ENCODE measurements around the gene LRRTM3. TPM values are rescaled to one million over a fixed set of nuclear protein-coding genes. Genes with fewer than 3 reads are reported as not detected.

Gene LRRTM3
- total RNA-seq, 2 experiments from 2014 or later, result not detected

DNA sequence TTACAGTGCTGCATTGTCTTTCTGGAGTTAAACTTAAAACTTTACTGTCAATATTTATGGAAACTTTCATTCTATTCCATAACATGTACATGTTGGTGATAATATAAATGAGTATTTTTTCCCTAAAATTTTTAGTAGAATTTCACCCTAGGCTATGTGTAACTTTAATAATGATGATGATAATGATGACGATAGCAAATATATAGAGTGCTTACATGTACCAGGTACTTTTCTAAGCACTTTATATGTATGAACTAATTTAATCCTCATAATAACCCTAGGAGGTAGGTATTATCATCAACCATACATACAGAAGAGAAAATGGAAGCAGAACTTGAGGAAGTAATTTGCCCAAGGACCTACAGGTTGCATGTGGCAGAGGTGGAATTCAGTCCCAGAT, 85.6 kb downstream of the LRRTM3 start:
- Mint-ChIP-seq H3K27me3 (no peaks in the 10 kb centered on the region), H3K4me1 (peaks cover 7% of the 10 kb centered on the region), H3K27ac (no peak overlapping the region), H3K4me3 (no peak overlapping the region), H3K36me3 (ENCODE audit: low read depth) (no peaks in the 10 kb centered on the region), H3K9me3 (no peaks in the 10 kb centered on the region)
- DNase-seq, result no peak
- POLR2A ChIA-PET, result no interaction called here
- CTCF ChIA-PET, result no interaction called here

DNA sequence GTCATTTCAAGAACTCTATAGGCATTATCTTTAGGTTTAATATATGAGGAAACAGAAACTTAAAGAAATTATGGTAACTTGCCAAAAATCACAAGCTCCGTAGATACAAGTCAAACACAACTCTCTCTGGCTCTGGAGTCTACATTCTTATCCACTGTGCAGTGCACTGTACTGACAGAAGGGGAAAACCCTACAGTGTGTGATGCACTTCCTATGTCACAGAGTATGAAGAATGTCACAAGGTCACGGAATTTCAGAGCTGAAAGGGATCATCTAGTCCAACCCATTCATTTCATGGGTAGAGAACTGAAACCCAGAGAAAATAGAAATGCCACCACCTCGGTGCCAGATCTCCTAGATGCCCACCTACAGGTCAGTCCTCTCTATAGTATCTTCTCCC, 86.1 kb downstream of the LRRTM3 start:
- POLR2A ChIA-PET, result no interaction called here
- Mint-ChIP-seq H3K9me3 (no peaks in the 10 kb centered on the region), H3K27me3 (no peaks in the 10 kb centered on the region), H3K4me3 (no peak overlapping the region), H3K4me1 (peaks cover 7% of the 10 kb centered on the region), H3K27ac (no peak overlapping the region), H3K36me3 (ENCODE audit: low read depth) (no peaks in the 10 kb centered on the region)
- CTCF ChIA-PET, result no interaction called here
- no peak for DNase-seq

DNA sequence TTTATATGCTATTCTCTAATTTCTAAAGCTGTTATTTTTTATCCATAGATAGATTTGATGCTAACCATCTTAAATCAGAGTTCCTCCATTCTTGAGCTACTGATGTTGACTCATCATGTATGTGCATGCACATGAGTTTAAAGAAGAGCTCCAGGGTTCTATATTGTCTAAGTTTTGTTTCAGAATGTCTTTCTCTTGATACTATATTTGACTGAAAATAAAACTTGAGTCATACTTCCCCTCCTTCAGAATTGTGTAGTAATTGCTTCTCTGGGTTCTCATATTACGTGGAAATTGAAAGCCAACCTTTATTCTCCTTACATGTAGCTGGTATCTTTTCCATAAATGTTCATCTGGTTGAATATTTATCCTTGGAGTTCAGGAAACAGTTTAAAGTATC, 89.4 kb downstream of the LRRTM3 start:
- no peak for DNase-seq
- H3K9me3 Mint-ChIP-seq, result no peaks in the 10 kb centered on the region
- POLR2A ChIA-PET, result no interaction called here
- H3K4me1 Mint-ChIP-seq, result peaks cover 10% of the 10 kb centered on the region
- no peak overlapping the region for H3K4me3 Mint-ChIP-seq
- CTCF ChIA-PET, result no interaction called here
- H3K36me3 Mint-ChIP-seq (ENCODE audit: low read depth), result no peaks in the 10 kb centered on the region
- no peaks in the 10 kb centered on the region for H3K27me3 Mint-ChIP-seq
- H3K27ac Mint-ChIP-seq, result no peak overlapping the region

DNA sequence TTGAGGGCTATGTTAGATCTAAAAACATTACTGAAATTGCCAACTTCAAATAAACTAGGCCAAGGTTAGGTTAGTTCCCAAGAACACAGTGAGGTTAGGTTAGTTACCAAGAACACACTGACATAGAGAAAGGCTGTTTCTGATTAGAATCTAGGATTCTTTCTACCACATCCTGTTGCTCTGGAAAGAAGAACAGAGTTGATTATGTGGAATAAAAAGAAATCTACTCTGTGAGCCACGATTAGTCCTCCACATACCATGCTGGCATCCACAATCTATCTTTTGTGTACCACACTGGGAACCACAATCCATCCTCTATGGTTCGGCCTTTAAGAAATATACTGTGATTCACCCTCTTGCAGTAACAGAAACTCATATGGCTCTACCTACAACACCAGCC, 91.4 kb downstream of the LRRTM3 start:
- CTCF ChIA-PET, result no interaction called here
- POLR2A ChIA-PET, result no interaction called here
- H3K4me3 Mint-ChIP-seq, result no peak overlapping the region
- H3K27ac Mint-ChIP-seq, result no peak overlapping the region
- no peak for DNase-seq
- H3K9me3 Mint-ChIP-seq, result no peaks in the 10 kb centered on the region
- H3K4me1 Mint-ChIP-seq, result peaks cover 10% of the 10 kb centered on the region
- H3K27me3 Mint-ChIP-seq, result no peaks in the 10 kb centered on the region
- H3K36me3 Mint-ChIP-seq (ENCODE audit: low read depth), result no peaks in the 10 kb centered on the region

DNA sequence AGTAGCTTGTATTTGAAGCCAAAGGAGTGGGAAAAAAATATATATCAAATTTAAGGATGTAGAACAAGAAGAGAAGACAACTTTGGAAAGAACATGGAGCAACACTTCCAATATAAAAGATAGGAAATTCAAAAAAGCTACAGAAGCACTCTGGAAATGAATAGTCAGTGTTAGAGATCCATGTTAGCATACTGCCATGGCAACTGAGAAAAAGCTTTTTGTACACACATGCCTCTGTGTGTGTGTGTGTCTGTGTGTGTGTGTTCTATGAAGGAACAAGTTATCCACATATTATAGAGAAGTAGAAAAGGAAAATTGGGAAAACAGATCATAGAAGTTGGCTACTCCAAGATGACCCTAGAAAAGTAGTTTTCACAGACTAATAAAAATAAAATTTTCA, 96.3 kb downstream of the LRRTM3 start:
- peaks cover 3% of the 10 kb centered on the region for H3K4me1 Mint-ChIP-seq
- H3K27ac Mint-ChIP-seq, result no peak overlapping the region
- H3K27me3 Mint-ChIP-seq, result no peaks in the 10 kb centered on the region
- DNase-seq, result no peak
- H3K36me3 Mint-ChIP-seq (ENCODE audit: low read depth), result no peaks in the 10 kb centered on the region
- H3K9me3 Mint-ChIP-seq, result no peaks in the 10 kb centered on the region
- no peak overlapping the region for H3K4me3 Mint-ChIP-seq
- ChIA-PET POLR2A (no interaction called here), CTCF (no interaction called here)

DNA sequence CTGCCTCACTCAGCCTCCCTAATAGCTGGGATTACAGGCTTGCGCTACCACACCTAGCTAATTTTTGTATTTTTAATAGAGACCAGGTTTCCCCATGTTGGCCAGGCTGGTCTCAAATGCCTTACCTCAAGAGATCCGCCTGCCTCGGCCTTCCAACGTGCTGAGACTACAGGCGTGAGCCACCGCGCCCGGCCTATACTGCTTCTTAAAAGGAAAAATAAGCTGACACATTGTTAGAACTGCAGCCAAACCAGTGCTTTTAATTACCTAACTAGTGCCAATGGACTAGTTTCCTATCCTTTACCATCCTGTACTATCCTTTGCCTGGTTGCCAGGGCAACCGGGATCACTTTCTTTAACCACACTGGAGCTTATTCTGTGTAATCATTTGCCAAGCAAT, 108.0 kb downstream of the LRRTM3 start:
- Mint-ChIP-seq H3K4me3 (no peak overlapping the region), H3K9me3 (peaks cover 3% of the 10 kb centered on the region), H3K27ac (no peak overlapping the region), H3K4me1 (no peaks in the 10 kb centered on the region), H3K27me3 (no peaks in the 10 kb centered on the region), H3K36me3 (ENCODE audit: low read depth) (no peaks in the 10 kb centered on the region)
- POLR2A ChIA-PET, result no interaction called here
- DNase-seq, result no peak
- CTCF ChIA-PET, result no interaction called here

DNA sequence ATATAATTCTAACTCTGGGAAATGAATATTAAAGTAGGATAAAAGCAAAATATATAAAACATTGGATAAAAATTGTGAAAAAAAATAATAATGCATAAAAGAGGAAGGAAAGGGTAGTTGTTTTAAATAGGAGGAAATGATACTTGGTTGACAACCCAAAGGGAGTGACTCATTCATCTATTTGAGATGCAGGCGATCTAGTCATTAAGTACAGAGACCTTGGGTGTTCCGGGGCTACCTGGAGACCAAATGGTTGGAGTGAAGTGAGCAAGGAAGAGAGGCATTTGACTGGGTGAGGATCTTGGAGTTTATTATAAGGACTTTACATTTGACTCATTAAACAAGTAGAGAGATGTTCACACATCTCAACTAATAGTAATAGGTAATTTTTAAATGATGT, 111.0 kb downstream of the LRRTM3 start:
- no peak for DNase-seq
- no peaks in the 10 kb centered on the region for H3K36me3 Mint-ChIP-seq (ENCODE audit: low read depth)
- POLR2A ChIA-PET, result no interaction called here
- no peaks in the 10 kb centered on the region for H3K4me1 Mint-ChIP-seq
- H3K27ac Mint-ChIP-seq, result no peak overlapping the region
- no peaks in the 10 kb centered on the region for H3K9me3 Mint-ChIP-seq
- no peak overlapping the region for H3K4me3 Mint-ChIP-seq
- CTCF ChIA-PET, result no interaction called here
- H3K27me3 Mint-ChIP-seq, result no peaks in the 10 kb centered on the region

DNA sequence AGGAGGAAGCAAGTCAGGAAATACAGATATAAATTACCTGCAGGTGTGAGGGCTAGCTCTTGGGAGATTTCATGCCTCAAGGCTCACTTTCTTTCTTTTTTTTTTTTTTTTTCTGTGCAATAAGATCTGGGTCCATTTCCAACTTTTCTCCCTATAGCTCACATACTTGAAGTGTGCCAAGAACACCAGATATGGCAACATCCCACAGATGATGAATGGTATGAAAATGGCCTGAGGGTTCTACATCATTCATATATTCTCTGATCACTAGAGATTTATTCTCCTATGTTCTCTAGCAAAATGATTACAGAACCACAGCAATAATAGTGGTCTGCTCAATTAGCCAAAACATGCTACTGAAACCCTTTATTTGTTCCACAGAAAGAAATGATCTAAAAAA, 117.2 kb downstream of the LRRTM3 start:
- DNase-seq, result no peak
- no peaks in the 10 kb centered on the region for H3K36me3 Mint-ChIP-seq (ENCODE audit: low read depth)
- H3K9me3 Mint-ChIP-seq, result no peaks in the 10 kb centered on the region
- ChIA-PET CTCF (no interaction called here), POLR2A (no interaction called here)
- H3K4me3 Mint-ChIP-seq, result no peak overlapping the region
- H3K27me3 Mint-ChIP-seq, result no peaks in the 10 kb centered on the region
- H3K27ac Mint-ChIP-seq, result no peak overlapping the region
- no peaks in the 10 kb centered on the region for H3K4me1 Mint-ChIP-seq

DNA sequence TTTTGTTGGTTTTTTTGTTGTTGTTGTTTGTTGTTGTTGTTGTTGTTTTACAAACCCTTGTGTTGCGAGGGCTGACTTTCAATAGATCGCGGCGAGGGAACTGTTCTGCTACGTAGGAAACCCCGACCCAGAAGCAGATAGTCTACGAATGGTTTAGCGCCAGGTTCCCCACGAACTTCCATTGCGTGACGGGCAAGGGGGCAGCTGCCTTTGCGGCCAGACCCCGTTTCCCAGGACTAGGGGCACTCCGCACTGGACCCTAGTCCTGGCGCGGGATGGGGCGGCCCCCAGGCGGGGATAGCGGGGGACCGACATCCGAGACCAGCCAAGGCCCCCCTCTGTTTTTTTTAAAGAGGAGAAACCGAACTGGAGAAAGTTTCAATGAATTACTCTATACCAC, 119.6 kb downstream of the LRRTM3 start:
- no peaks in the 10 kb centered on the region for H3K9me3 Mint-ChIP-seq
- no peaks in the 10 kb centered on the region for H3K4me1 Mint-ChIP-seq
- DNase-seq, result no peak
- H3K36me3 Mint-ChIP-seq (ENCODE audit: low read depth), result no peaks in the 10 kb centered on the region
- H3K4me3 Mint-ChIP-seq, result no peak overlapping the region
- H3K27me3 Mint-ChIP-seq, result no peaks in the 10 kb centered on the region
- no peak overlapping the region for H3K27ac Mint-ChIP-seq
- ChIA-PET POLR2A (no interaction called here), CTCF (no interaction called here)

DNA sequence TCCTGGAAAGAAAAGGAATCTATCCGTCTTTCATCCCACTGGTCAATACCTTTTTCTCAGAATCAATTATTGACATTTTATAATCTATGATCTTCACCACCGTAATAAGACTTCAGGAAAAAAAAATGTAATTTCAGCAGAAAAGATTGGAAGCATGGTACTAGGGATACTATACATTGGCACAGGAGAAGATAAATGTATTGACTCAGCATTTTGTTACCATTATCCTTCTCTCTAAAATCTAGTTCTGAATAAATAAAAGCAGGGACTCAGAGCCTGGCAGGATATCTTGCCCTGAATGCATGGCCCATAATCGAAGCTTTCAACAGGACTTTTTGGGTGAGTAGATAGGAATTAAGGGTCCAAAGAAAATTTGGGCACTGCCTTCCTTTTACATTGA, 120.7 kb downstream of the LRRTM3 start:
- Mint-ChIP-seq H3K27ac (no peak overlapping the region), H3K36me3 (ENCODE audit: low read depth) (no peaks in the 10 kb centered on the region)

DNA sequence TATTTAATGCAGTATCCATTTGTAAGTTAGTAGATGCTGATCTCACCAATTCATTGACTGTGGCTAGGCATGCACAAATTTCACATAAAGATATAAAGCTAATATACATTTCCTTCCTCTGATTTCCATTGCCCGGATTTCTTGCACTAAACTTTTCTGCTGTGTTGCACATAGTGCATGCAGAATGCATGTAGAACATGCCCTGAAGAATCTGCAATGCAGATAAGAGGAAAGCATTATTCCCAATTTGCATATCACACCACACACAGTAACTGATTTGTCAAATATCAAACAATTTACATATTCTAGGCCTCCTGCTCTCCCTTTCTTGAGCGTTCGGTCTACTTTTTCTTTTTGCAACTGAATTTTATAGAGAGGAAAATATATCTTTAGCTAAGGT, 124.2 kb downstream of the LRRTM3 start:
- Mint-ChIP-seq H3K4me3 (no peak overlapping the region), H3K9me3 (no peaks in the 10 kb centered on the region), H3K27ac (no peak overlapping the region), H3K27me3 (no peaks in the 10 kb centered on the region), H3K36me3 (ENCODE audit: low read depth) (no peaks in the 10 kb centered on the region), H3K4me1 (no peaks in the 10 kb centered on the region)
- POLR2A ChIA-PET, result no interaction called here
- CTCF ChIA-PET, result no interaction called here
- no peak for DNase-seq

More for the DNA sequence above, 120.7 kb downstream of the LRRTM3 start:
- no peaks in the 10 kb centered on the region for H3K27me3 Mint-ChIP-seq
- no peak overlapping the region for H3K4me3 Mint-ChIP-seq
- H3K9me3 Mint-ChIP-seq, result no peaks in the 10 kb centered on the region
- CTCF ChIA-PET, result no interaction called here
- POLR2A ChIA-PET, result no interaction called here
- no peak for DNase-seq
- no peaks in the 10 kb centered on the region for H3K4me1 Mint-ChIP-seq

DNA sequence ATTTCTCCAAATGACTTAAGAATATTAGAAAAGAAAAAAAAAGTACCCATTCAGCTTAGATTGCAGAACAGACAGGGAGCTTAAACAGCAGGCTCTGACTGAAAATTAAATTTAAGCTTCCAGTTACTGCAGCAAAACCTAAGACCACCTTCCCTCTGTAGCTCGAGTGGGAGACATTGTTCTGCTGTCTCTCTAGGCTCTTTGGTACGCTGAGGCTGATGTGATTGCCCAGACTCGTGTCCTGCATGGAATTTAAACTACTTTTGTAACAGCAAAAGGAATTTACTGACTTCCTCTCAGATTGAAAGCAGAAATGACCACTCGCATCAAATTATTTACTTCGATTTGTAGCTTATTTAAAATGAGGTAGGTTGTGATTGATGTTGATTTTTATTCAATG, 124.6 kb downstream of the LRRTM3 start:
- DNase-seq, result no peak
- H3K4me1 Mint-ChIP-seq, result no peaks in the 10 kb centered on the region
- no peaks in the 10 kb centered on the region for H3K27me3 Mint-ChIP-seq
- no peak overlapping the region for H3K4me3 Mint-ChIP-seq
- H3K27ac Mint-ChIP-seq, result no peak overlapping the region
- ChIA-PET POLR2A (no interaction called here), CTCF (no interaction called here)
- H3K36me3 Mint-ChIP-seq (ENCODE audit: low read depth), result no peaks in the 10 kb centered on the region
- no peaks in the 10 kb centered on the region for H3K9me3 Mint-ChIP-seq

DNA sequence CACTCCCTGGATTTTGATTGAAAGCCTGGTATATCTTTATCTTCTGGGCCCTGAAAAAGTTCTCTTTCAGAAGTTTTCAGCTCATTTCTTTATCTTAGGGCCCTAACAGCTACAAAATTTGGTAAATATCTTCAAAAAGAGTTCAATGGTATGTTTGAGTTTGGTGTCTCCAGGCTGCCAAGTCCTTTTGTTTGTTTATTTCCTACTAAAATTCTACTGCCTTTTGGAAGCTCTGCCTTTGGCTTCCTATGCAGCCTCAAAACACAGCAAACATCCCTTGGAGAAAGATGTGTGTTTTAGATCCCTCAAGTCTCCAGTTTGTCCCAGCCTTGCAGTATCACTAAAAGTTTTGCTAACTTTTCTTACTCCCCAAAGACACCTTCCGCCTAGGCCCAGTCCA, 146.8 kb downstream of the LRRTM3 start:
- no peaks in the 10 kb centered on the region for H3K27me3 Mint-ChIP-seq
- H3K36me3 Mint-ChIP-seq (ENCODE audit: low read depth), result no peaks in the 10 kb centered on the region
- CTCF ChIA-PET, result no interaction called here
- no peaks in the 10 kb centered on the region for H3K9me3 Mint-ChIP-seq
- H3K4me1 Mint-ChIP-seq, result no peaks in the 10 kb centered on the region
- POLR2A ChIA-PET, result no interaction called here
- H3K27ac Mint-ChIP-seq, result no peak overlapping the region
- H3K4me3 Mint-ChIP-seq, result no peak overlapping the region
- no peak for DNase-seq

DNA sequence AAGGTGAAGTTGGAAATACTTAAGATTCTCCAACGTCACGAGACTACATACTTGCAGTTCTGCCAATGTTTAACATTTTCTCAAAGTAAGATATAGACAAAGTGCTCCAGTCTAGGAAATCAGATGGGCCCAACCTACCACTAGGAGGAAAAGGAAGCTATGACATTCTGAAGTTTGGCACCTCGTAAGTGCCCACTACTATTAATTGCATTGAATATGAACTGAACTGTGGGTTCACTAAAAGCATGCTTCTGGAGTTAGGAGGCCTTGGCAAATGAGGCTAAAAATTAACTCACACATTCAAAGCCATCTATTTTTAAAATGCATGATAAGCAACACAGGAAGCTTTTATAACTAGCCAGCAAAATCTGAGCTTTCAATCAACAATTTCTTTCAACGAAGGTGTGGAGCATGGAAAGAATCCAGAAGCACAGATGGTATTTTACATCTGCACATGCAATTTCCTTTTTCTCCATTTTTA, 149.7 kb downstream of the LRRTM3 start:
- Mint-ChIP-seq H3K4me1 (no peaks in the 10 kb centered on the region), H3K27me3 (no peaks in the 10 kb centered on the region), H3K9me3 (no peaks in the 10 kb centered on the region), H3K4me3 (no peak overlapping the region), H3K36me3 (ENCODE audit: low read depth) (no peaks in the 10 kb centered on the region), H3K27ac (no peak overlapping the region)
- no peak for DNase-seq
- ChIA-PET POLR2A (no interaction called here), CTCF (no interaction called here)

DNA sequence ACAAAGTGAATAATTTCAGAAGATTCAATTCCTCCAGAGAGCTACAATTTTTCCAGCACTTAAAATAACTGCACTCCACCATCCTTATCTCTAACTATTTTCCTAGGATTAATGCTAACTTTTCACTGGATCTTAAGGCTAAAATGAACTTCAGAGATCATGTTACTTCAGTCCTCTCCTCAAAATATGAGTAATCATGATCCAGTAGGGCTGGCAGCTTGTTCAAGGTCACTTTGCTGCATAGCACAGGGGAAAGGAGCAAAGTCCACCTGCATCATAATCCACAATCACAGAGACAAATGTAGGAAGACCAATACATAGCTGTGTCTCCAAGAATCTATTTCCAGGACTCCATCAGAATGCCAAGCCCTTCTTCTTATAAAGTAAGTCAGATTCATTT, 150.3 kb downstream of the LRRTM3 start:
- CTCF ChIA-PET, result no interaction called here
- Mint-ChIP-seq H3K4me3 (no peak overlapping the region), H3K9me3 (no peaks in the 10 kb centered on the region), H3K4me1 (no peaks in the 10 kb centered on the region), H3K36me3 (ENCODE audit: low read depth) (no peaks in the 10 kb centered on the region), H3K27ac (no peak overlapping the region), H3K27me3 (no peaks in the 10 kb centered on the region)
- no peak for DNase-seq
- POLR2A ChIA-PET, result no interaction called here
